ENCODE results near the gene KCNAB1.
"Not testable (repeated sequence)": the region's sequence is repeated elsewhere in the genome, so short reads cannot be mapped to it uniquely, and the experiment has no call there.

Gene KCNAB1

DNA sequence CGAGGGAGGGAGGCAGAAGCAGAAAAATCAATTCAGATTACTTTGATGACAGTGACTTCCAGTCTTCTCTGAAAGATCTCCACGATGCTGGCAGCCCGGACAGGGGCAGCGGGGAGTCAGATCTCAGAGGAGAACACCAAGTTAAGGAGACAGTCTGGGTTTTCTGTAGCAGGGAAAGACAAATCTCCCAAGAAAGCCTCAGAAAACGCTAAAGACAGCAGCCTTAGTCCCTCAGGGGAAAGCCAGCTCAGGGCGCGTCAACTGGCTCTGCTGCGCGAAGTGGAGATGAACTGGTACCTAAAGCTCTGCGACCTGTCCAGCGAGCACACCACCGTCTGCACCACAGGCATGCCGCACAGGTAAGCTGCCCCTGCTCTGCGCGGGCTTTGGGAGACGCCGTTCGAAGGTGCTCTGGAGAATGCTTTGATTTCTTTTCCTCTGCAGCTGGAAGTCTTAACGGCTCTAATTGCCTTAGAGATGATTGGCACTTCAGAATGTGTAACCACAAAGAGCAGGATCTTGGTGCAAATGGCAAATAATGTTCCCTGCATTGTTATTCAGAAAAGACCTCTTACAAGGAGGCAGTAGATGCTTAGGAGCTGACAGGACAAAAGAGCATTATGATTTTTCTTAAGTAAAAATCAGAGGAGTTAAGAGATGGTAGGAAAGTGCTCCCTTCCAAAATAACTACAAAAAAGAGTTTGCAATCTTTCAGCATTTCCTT, at the start of gene KCNAB1:
TSS of gene KCNAB1 (plus strand) at position 51 of the 724 bp plus-strand sequence.
- no peak for DNase-seq

DNA sequence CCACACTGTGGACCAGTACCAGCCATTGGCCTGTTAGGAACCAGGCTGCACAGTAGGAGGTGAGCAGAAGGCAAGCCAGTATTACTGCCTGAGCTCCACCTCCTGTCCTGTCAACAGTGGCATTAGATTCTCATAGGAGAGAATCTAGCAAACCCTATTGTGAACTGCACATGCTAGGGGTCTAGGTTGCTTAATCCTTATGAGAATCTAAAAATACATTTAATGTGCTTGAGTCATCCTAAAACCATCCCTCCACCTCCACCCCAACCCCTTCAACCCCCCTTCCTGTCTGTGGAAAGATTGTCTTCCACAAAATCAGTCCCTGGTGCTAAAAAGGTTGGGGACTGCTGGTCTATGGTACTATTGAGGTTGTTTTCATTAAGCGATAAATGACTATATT, 49.3 kb upstream of the KCNAB1 start:
- DNase-seq, result no peak

DNA sequence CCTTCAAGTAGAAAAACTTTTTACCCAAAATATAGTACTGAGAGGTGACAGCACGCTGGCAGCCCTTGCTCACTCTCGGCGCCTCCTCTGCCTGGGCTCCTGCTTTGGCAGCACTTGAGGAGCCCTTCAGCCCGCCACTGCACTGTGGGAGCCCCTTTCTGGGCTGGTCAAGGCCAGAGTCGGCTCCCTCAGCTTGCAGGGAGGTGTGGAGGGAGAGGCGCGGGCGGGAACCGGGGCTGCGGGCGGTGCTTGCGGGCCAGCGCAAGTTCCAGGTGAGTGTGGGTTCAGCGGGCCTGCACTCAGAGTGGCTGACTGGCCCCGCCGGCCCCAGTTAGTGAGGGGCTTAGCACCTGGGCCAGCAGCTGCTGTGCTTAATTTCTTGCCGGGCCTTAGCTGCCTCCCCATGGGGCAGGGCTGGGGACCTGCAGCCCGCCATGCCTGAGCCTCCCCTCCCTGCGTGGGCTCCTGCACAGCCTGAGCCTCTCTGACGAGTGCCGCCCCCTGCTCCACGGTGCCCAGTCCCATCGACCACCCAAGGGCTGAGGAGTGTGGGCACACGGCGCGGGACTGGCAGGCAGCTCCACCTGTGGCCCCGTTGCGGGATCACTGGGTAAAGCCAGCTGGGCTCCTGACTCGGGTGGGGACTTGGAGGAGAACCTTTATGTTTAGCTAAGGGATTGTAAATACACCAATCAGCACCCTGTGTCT, 47.3 kb upstream of the KCNAB1 start:
- DNase-seq, result not testable (repeated sequence)

DNA sequence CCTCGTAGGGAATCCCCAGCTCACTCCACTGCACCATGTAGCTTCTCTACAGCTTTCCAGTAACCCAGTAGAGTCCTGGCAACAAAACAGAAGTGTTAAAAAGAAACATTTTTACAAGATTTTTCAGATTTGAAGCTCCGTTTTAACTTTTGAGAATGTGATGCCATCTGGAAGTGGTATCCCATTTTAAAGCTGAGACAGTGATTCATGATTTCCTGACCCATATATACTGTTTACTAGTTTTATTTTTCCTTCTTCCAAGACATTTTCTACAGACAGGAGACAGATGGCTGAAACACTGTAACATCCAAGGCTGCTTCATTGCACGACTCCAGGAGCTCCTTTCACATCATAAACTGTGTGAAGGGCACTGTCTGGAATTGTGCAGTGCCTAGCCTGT, 30.3 kb upstream of the KCNAB1 start:
- DNase-seq, result no peak

DNA sequence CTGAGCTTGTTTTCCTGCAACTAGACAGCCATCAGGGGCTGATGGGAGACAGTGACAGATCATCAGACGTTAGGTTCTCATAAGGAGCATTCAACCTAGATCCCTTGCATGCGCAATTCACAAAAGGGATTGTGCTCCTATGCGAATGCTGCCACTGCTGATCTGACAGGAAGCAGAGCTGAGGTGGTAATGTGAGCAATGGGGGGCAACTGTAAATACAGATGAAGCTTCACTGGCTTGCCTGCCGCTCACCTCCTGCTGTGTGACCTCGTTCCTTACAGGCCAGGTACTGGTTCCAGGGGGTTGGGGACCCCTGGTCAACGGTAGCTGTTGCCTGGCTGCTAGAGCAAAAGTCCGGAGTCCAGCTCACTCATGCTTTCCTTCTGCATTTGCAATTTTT, 26.4 kb upstream of the KCNAB1 start:
- DNase-seq, result no peak

DNA sequence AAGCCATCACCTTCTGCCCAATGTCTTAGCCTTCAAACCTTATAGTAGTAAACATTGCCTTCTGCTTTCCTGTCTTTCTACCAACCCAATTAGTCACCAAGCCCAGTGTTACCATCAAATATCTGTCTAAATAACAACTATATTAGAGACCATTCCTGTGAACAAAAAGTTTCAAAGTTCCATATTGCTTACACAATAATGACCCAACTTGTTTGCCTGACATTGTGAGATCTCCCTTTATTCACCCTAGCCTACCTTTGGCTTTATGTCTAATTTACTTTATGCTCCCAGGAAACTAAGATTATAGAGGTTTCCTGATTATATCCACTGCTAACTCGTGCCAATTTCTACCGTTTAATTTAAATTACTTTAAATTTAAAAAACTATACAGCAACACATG, 26.0 kb upstream of the KCNAB1 start:
- DNase-seq, result no peak

DNA sequence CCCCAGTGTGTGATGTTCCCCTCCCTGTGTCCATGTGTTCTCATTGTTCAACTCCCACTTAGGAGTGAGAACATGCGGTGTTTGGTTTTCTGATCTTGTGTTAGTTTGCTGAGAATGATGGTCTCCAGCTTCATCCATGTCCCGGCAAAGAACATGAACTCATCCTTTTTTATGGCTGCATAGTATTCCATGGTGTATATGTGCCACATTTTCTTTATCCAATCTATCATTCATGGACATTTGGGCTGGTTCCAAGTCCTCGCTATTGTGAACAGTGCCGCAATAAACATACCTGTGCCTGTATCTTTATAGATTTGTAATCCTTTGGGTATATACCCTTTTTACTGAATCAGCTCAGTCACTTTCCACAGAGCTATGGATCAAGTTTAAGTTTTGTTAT, 24.7 kb upstream of the KCNAB1 start:
- DNase-seq, result not testable (repeated sequence)

DNA sequence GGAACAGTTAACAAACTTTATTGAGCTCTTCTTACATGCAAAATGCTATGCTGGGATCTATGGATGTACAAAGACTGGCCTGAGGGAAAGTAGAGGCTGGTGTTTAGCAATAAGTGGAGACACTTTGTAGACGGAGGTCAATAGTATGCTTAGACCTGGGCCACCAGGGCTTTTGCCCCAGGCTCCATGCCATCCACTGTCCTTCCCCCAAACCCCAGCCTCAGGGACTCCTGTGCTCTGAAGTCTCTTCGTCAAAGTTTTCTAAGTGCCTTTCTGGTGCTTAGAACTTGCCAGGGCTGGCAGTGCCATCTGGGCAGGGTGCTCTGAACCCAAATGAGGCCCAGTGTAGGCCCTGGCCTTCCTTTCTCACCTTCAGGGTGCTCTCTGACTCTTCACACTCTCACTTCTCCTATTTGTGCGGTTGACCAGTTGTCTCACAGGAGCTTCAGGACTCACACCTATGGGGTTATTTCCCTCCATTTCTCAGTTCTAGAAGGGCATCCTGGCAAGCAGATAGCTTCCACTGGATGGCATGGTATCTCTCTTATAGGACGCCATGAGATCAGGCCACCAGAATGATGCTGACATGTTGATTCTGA, 21.8 kb upstream of the KCNAB1 start:
- DNase-seq, result no peak

DNA sequence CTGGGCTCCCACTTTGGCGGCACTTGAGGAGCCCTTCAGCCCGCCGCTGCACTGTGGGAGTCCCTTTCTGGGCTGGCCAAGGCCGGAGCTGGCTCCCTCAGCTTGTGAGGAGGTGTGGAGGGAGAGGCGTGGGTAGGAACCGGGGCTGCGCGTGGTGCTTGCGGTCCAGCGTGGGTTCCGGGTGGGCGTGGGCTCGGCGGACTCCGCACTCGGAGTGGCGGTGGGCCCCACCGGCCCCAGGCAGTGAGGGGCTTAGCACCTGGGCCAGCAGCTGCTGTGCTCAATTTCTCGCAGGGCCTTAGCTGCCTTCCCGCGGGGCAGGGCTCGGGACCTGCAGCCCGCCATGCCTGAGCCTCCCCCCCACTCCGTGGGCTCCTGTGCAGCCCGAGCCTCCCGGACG, 21.0 kb upstream of the KCNAB1 start:
- DNase-seq, result not testable (repeated sequence)

DNA sequence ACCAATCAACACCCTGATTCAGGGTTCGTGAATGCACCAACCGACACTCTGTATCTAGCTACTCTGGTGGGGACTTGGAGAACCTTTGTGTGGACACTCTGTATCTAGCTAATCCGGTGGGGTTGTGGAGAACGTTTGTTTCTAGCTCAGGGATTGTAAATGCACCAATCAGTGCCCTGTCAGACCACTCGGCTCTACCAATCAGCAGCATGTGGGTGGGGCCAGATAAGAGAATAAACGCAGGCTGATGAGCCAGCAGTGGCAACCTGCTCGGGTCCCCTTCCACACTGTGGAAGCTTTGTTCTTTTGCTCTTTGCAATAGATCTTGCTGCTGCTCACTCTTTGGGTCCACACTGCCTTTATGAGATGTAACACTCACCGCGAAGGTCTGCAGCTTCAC, 20.4 kb upstream of the KCNAB1 start:
- DNase-seq, result not testable (repeated sequence)

DNA sequence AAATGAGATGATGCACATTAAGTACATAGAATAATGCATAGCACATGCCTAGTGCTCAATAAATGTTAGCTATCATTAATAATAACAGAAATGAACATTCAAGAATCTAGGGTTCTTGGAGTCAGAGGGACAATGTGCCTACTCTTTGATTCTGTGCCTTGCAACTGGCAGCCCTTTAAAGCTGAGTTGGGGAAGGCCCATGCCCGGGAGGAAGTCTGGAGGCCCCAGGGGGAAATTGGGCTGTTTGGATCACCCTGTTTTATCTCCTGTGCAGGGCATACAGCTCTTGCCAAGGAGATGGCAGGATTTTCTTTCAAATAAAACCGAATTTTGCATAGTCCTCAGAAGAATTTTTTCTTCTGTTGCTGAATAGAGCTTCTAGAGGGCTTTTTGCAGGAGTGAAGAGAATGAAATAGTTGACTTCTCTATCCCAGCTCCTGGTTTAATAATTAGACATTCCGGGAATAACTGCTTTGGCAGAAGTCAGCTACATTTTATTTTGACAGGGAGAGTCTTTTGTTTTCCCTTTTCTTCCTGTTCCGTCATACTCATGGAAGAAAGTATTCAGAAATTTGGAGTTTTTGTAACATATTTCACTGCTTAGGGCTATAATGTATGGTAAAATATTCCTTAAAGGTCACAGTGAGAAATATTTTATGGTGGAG, 18.0 kb upstream of the KCNAB1 start:
- DNase-seq, result no peak

DNA sequence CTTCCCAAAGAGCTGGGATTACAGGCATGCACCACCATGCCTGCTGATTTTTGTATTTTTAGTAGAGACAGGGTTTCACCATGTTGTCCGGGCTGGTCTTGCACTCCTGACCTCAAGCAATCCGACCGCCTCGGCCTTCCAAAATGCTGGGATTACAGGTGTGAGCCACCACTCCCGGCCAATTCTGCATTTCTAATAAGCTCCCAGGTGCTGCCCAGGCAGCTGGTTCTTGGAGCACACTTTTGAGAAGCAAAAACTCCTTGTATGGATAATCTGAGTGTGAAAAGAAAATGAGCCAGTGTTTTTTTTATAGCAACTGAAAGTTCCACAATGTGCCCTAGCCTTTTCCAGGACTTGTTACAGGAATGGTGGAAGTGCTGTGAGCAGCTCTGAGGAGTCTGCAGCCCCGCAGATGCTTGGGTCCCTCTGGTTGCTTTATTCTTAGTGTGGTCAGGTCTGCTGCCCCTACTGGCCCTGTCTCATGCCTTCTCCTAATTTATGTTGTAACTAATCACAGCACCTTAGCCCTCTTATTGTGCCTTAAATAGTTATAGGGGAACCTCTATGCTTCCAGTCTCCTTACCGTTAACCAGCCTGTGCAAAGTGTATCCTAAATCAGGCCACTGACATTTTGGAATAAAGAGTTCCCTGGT, 13.5 kb upstream of the KCNAB1 start:
- DNase-seq, result no peak

DNA sequence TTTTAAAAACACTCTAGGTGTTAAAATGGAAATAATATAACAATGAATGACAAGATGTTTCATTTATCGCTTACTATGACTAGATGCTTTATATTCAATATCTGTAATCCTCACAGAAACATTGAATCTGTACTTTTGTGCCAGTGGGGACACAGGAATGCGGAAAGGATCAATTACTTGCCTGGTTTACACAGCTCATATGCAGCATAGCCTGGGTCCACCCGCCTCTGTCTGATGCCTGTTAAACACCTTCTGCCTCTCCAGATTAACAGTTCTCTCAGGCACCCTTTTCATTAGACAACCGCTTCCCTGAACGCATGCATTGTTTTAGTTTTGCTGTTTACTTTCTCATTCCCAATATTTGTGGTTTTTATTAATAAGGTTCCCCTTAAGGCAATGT, 12.9 kb upstream of the KCNAB1 start:
- no peak for DNase-seq

DNA sequence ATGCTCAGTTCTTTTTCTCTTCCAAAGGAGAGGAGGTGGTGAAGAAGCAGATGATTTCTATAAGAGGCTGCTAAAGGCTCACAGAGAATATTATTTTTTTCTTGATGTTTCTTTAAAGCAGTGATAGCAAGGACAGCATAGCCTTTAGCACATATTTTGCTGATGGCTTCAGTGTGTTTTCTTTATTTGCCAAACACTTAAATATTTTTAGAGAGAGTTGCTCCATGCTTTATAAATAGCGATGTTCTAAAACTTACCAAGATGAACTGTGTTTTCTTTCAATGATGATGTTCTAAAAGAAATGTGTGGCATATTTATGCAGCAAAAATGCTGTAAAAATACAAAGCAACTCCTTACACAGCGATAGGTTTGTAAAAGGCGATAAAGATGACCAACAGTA, 11.8 kb upstream of the KCNAB1 start:
- DNase-seq, result no peak

DNA sequence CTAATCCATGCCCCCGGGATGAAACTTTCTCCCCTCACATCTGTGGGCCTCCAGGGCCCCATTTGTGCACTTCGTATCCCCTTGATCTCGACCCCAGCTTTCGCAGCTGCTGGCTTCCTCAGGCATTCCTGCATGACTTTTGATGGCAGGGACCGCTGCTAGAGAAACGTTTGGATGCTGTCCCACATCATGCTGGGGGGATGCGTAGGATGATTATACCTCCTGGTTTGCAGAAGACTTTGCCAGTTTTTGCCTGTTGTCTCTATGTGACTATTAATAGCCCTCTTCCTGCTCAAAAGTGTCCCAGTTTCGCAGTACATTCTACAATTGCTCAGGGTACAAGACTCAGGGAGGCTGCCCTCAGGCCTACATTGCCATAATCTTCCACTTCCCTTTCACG, 10.4 kb upstream of the KCNAB1 start:
- DNase-seq, result no peak

DNA sequence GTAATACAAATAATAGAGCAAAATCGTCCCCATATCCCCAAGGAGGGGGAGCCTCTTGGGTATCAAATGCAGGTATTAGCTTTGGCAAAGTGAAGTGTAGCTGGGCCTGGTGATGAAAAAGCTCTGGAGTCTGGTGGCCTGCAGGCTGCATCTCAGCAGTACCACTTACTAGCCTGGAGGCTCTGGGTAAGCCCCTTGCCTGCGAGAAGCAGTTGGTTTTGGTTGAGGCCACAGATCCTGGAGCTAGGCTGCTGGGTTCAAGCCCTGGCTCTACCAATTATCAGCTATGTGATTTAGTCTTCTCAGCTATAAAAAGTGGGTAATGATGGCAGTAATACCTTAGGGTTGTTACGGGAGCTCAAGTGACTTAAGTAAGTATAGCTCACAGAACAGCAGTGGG, 6.1 kb downstream of the KCNAB1 start:
- DNase-seq, result no peak

DNA sequence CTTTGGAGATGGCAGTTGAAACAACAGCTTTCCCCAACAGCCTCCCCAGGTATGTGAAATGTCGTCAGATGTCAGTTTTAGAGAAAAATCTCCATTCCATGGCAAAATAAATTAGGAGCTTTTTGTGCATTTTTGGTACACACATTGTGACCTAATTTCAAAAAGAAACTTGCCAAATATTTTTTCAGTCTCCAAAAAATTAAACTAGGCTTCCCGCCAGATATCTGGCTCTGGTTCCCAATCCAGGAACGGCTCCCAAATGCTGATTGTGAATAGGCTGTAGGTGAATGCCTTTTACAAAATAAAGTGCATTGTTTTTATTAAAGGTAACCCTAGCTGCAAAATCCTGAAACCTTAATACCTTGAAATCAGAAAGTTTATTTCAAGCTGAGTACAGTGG, 10.9 kb downstream of the KCNAB1 start:
- no peak for DNase-seq

DNA sequence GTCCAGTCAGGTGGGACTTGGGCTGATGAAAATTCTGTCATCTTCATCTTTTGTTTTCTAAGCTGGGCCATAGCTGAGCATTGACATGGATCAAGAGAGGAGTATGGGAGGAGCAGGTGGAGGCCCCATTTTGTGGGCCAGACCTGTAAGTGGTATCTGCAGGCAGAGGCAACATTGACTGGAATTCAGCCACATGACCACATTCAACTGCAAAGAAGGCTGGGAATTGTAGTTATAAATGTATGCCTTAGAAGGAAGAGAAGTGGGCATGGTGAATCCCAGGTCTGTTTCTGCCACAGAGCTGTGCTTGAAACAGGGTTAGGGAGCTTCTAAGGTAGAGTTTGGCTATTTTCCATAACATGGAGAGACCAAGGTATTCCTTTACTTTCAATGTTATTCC, 11.4 kb downstream of the KCNAB1 start:
- no peak for DNase-seq

DNA sequence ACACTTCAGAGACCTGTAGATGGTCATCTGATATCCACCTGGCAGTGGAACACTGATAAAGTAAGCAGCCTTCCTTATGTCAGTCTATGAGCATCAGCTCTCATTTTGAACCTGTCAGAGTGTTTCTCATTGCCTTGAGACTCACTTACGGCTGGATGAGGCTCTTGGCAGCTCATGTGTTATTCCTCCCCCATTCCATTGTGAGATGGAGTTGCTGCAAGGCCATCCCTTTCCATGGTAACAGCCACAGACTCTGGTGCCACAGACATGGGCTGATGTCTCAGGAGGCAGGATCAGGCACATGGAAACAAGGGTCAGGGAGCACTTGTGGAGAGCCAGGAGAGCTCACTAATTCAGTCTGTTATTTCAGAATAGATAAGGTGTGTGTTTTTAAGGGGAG, 11.9 kb downstream of the KCNAB1 start:
- no peak for DNase-seq

DNA sequence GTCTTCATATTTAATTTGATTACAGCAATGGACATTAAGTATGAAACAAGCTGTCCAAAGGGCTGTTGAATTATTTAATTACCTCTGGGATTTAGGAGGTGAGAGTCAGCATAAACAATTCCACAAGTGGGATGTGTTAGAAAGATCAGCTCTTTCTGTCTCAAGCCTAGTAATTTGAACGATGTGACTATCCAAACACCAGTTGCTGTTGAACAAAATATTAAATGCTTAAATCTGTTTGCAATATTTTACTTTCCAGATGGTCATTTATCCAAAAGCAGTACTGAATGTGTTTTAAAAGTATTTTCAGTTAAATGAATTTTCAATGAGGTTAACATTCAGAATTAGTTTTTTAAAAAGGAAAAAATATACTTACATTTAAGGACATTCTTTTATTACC, 12.7 kb downstream of the KCNAB1 start:
- DNase-seq, result no peak

DNA sequence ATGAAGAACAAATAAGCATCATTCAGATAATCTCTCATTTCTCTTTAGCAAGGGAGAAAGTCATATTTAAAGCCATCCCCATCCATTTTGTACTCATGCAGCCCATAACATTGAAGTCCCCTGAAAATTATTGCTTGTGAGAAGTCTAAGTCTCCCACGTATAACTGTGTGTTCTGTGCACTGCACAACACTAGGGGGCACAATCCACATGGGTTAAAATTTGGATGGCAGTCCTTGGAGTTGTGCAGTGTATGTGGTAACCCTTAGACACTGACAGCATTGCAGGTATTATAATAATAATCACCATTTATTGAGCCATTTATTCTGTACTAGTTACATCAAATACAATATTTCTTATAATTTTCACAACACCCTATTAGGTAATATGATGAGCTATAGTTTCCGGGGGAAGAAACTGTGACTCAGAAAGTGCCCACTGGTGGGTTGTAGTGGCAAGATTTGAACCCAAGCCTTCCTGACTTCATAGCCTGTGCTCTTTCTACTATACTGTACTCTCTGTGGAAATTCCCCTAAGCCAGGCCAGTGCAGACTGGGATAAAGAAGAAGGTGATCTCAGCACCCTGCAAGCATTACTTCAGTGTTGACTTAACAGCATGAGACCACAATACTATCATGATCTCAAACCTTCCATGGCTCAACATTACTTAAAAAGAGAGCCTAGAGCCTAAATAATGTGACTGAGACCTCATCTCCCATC, 15.7 kb downstream of the KCNAB1 start:
- no peak for DNase-seq

DNA sequence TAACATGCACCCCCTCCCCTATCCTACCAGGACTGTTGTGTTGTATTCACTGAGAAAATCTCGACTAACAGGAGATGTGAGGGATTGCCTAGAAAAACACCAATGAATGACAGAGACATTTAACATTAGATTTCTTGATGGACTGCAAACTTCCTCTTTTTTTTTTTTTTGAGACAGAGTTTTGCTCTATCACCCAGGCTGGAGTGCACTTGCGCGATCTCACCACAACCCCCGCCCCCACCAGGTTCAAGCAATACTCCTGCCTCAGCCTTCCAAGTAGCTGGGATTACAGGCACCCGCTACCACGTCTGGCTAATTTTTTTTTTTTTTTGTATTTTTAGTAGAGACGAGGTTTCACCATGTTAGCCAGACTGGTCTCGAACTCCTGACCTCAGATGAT, 17.0 kb downstream of the KCNAB1 start:
- DNase-seq, result not testable (repeated sequence)

Measured in activated gamma-delta T cell treated with Interleukin-2 at 50 U/mL for 16 hours (primary cell).